RWPE2 (cell line): Measurements from ENCODE around the gene NPHP4.

Experiments
- ATAC-seq: fragments of 200-7000 bp; cut with Tn5 transposase; 3 replicates; pipeline ENCODE4 v1.9.1; 2021; ENCODE audit warnings: low read depth
- DNase-seq: peaks from one replicate; pipeline ENCODE4 v3.0.0-alpha.2; 2020; ENCODE audit warnings: low spot score
- H3K27ac ChIP-seq: fragments of 450-650 bp; 2 replicates; pipeline ENCODE4 v1.5.1; 2017; ENCODE audit warnings: mild to moderate bottlenecking; ENCODE audit not compliant: poor library complexity, severe bottlenecking
- H3K27me3 ChIP-seq: fragments of 250-450 bp; sonication (Bioruptor Pico); 2 replicates; pipeline ENCODE4 v1.5.1; 2021; ENCODE audit warnings: mild to moderate bottlenecking, moderate library complexity; ENCODE audit not compliant: insufficient read depth, poor library complexity, severe bottlenecking
- H3K36me3 ChIP-seq: fragments of 250-450 bp; sonication (Bioruptor Pico); 2 replicates; pipeline ENCODE4 v1.5.1; 2020; ENCODE audit warnings: low read depth, mild to moderate bottlenecking, moderate library complexity
- H3K4me1 ChIP-seq: fragments of 250-450 bp; sonication (Bioruptor Pico); 2 replicates; pipeline ENCODE4 v1.5.1; 2021; ENCODE audit warnings: mild to moderate bottlenecking, moderate library complexity; ENCODE audit not compliant: insufficient read depth, poor library complexity, severe bottlenecking
- H3K4me3 ChIP-seq: fragments of 250-450 bp; sonication (Bioruptor Pico); 2 replicates; pipeline ENCODE4 v1.5.1; 2021; ENCODE audit warnings: mild to moderate bottlenecking, moderate library complexity; ENCODE audit not compliant: severe bottlenecking
- H3K9me3 ChIP-seq: fragments of 250-450 bp; sonication (Bioruptor Pico); 2 replicates; pipeline ENCODE4 v1.5.1; 2021; ENCODE audit warnings: mild to moderate bottlenecking, moderate library complexity; ENCODE audit not compliant: severe bottlenecking
- CTCF ChIP-seq: fragments of 450-650 bp; IDR thresholded peaks from one replicate; pipeline ENCODE4 v1.5.1; 2017; ENCODE audit warnings: mild to moderate bottlenecking, moderate library complexity; ENCODE audit not compliant: poor library complexity, severe bottlenecking

Gene NPHP4

GRCh38 chr1:5834477-5835178 is 157.6 kb downstream of the NPHP4 start:
- no peak for ATAC-seq
- Histone ChIP-seq H3K27me3 (no peaks in the 10 kb centered on the region), H3K4me1 (no peaks in the 10 kb centered on the region), H3K9me3 (no peaks in the 10 kb centered on the region), H3K36me3 (no peaks in the 10 kb centered on the region), H3K27ac (no peak overlapping the region), H3K4me3 (no peak overlapping the region)
- DNase-seq = no peak
- TF ChIP-seq CTCF = no peak

- no peaks in the 10 kb centered on the region for H3K4me1 ChIP-seq
- no peaks in the 10 kb centered on the region for H3K36me3 ChIP-seq
- H3K9me3 ChIP-seq = no peaks in the 10 kb centered on the region
- H3K4me3 ChIP-seq = no peak overlapping the region
- DNase-seq (no peak), ATAC-seq (no peak)
- H3K27ac ChIP-seq = no peak overlapping the region
- TF ChIP-seq CTCF = no peak
- H3K27me3 ChIP-seq = no peaks in the 10 kb centered on the region
These were observed 158.3 kb downstream of the NPHP4 start for GRCh38 chr1:5833911-5834310.

GRCh38 chr1:5832916-5833895 is 159.0 kb downstream of the NPHP4 start:
- no peaks in the 10 kb centered on the region for H3K27me3 ChIP-seq
- no peak for TF ChIP-seq CTCF
- no peak for DNase-seq
- no peak overlapping the region for H3K27ac ChIP-seq
- no peak; the same call in 2 of the 3 replicates for ATAC-seq
- H3K4me1 ChIP-seq = no peaks in the 10 kb centered on the region
- H3K9me3 ChIP-seq = no peaks in the 10 kb centered on the region
- no peak overlapping the region for H3K4me3 ChIP-seq
- no peaks in the 10 kb centered on the region for H3K36me3 ChIP-seq

GRCh38 chr1:5831600-5832335 is 160.5 kb downstream of the NPHP4 start:
- no peak for ATAC-seq
- no peak for TF ChIP-seq CTCF

More at GRCh38 chr1:5831600-5832335, 160.5 kb downstream of the NPHP4 start:
- Histone ChIP-seq H3K4me3 (no peak overlapping the region), H3K27me3 (no peaks in the 10 kb centered on the region), H3K9me3 (no peaks in the 10 kb centered on the region), H3K27ac (no peak overlapping the region), H3K4me1 (no peaks in the 10 kb centered on the region), H3K36me3 (no peaks in the 10 kb centered on the region)
- DNase-seq = no peak
